Stimulated activated CD8-positive, alpha-beta memory T cell treated with anti-CD3 and anti-CD28 coated beads, Interleukin-15, amount 100 ng/mL, for 48 hours (primary cell): Measurements from ENCODE around the gene NRG3.
"Not testable (repeated sequence)": the region's sequence is repeated elsewhere in the genome, so short reads cannot be mapped to it uniquely, and the experiment has no call there.

Experiments
- DNase-seq, 2 donors: peaks; one replicate each; pipeline ENCODE4 v3.0.0-alpha.2; 2020; ENCODE audit warnings: low read depth in 2 of 2

Gene NRG3

DNA sequence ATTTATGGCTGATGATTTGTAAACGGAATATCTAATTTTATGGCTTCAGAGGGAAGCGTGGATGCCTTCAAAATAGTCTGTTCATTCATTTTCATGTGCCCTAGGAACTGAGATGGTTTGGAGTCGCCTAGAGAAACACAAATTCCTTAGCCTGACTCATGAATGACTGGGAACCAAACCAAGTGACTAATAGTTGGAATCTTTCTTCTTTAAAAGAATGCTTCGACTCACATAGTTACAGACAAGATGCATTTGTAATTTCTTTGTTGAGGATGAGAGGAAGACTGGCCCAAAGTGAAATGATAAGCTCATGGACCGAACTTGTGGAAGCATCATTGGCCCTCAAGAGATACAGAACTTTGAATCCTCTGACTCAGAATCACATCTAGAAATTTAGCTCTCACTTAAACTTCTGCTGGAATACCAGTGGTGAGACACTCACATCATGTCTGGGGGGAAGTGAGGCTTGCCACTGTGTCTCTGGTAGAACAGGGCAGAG is 1107.2 kb downstream of the NRG3 start:
- no peak for DNase-seq

DNA sequence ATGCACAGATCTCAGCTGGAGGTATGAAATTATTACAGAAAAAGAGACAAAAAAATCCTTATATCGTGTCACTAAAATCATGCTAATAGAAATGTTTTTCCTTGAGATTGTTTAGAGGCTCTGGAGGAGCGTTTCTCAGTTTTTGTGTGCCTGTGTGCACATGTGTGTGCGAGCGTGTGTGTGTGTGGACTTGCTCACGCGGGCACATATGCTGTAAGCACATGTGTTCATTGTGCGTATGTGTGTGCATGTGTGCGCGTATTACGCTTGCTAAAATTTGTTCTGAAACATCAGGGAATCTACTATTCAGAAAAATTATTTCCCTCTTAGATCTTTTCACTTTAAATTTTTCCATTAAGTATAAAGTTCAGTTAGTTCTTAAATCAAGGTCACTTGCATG is 1111.2 kb downstream of the NRG3 start:
- no peak for DNase-seq

DNA sequence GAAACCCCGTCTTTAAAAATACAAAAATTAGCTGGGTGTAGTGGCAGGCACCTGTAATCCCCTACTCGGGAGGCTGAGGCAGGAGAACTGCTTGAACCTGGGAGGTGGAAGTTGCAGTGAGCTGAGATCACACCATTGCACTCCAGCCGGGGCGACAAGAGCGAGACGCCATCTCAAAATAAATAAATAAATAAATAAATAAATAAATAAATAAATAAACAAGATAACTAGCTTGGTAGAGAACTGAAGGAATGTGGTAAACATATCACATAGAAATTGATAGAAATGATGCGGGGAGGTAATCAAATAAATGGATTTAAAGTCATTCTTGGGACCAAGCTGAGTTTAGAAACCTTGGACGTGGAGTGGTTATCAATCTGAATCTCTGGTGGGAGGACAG is 1131.5 kb downstream of the NRG3 start:
- not testable (repeated sequence) for DNase-seq

DNA sequence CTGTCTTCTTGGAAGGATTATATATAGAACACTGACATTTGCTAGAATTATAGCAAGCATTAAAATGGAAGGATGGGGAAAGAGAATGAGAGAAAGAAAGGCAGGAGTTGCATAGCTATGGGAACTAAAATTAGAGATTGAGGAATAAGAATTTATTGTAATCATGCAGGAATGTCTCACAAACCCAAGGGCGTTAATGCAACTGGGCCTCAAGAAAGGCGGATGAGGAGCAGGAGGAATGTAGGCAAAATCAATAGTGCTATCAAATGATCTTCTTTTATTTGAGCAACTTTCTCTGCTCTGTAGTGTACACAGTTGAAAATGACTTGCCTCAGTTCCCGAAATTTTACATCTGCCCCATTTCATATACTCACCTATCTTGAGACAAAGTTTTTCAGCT is 1132.5 kb downstream of the NRG3 start:
- no peak for DNase-seq

DNA sequence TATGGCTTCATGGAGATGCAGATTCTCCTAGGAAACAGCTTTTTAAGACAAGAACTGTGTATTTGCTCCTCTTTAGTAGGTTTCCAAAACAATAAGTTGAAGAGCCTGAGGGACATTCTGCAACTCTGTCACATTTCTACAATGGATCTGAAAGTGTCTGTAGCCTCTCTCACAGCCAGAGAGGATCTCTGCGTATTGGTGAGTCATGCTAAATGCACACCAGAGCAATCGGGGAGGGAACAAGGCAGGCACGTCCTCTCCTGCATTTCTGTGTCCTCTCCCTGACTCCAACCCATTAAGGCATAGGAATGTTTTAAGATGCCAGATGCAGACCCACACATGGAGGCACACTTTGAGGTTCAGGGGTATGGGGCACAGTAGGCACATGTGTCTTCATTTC is 1137.9 kb downstream of the NRG3 start:
- no peak for DNase-seq

DNA sequence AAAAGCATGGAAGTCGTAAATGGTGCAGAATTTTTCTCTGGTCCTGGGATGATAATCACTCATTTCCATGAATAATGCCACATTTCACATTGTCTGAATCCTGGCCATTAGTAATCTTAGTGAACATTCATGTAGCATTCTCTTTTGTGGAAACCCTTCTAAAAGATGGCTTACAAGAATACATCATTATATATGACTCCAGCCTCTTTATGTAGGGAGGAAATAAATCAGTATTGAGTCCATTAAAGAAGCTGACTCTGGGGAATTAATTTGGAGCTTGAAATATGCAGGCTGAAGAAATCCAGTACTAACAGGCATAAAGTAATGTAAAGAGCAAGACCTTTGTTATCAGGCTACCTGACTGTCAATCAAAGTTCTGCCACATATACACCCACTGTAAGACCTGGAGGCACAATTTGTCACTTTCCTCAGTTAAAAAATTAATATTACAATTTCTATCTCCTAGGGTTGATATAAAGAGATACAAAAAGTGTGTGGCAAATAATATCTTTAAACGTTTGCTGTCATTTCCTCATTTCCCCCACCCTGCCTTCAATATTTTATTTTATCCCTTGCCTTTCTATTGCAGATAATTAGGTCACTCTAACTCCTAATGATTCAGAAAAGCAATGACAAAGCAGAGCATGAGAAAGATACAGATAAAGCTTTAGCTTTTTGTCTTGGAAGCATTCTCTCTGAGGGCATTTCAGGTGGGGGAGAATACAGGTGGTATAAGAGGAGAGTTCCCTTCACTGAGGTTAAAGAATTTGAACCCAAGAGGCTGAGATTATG is 1142.3 kb downstream of the NRG3 start:
- DNase-seq: no peak

DNA sequence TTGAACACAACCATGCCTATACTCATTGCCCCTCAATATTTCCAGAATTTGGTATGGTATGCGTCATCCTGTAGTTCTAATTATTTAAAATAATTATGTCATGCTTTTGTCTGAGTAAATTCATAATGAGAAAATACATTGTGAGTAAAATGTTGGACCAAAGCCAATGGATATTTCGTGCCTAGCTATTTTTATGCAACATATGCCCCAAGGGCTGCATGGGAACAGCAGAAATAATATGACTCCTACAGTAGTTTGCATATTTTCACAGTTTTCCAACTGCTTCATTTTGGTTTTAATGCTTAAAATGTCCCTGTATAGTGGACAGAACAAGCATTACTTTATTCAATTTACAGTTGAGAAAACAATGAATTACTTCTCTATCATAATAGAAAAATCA is 1148.7 kb downstream of the NRG3 start:
- DNase-seq: no peak
